Thoracic aorta (tissue), 2 donors: ENCODE measurements around the gene SDCBP2. TPM values are rescaled to one million over a fixed set of nuclear protein-coding genes. Genes with fewer than 3 reads are reported as not detected.
A peak's percentile ranks its signal among the peaks of the same experiment; 100 is the strongest.

Experiments used
- ATAC-seq: fragments of 150-250 bp; one replicate; pipeline ENCODE4 v1.8.0; 2017; ENCODE audit warnings: low read depth; ENCODE audit not compliant: insufficient number of reproducible peaks, low FRiP score
- DNase-seq: peaks from one replicate; pipeline ENCODE4 v3.0.0-alpha.2; 2020; ENCODE audit warnings: low spot score
- H3K27ac ChIP-seq, 2 donors: fragments of 200-600 bp; sonication (generic); 1 replicate in 1 of 2; 2 replicates in 1 of 2; pipeline ENCODE4 v1.5.1; 2016; ENCODE audit warnings: mild to moderate bottlenecking in 2 of 2, moderate library complexity in 2 of 2
- H3K27me3 ChIP-seq: fragments of 200-600 bp; sonication (generic); replicated peaks from 2 replicates; pipeline ENCODE4 v1.6.0; 2016; ENCODE audit warnings: mild to moderate bottlenecking; ENCODE audit not compliant: insufficient read depth
- H3K36me3 ChIP-seq: fragments of 200-600 bp; sonication (generic); one replicate; pipeline ENCODE4 v1.5.1; 2016
- H3K4me1 ChIP-seq, 2 donors: fragments of 200-600 bp; sonication (generic); 1 replicate in 1 of 2; 2 replicates in 1 of 2; pipeline versions ENCODE4 v1.5.1 to v1.6.0; 2016; ENCODE audit warnings: low read depth in 2 of 2, mild to moderate bottlenecking in 1 of 2; ENCODE audit not compliant: control insufficient read depth in 1 of 2
- H3K4me3 ChIP-seq: fragments of 200-600 bp; sonication (generic); 2 replicates; pipeline ENCODE4 v1.5.1; 2016; ENCODE audit warnings: mild to moderate bottlenecking
- H3K9me3 ChIP-seq: fragments of 200-600 bp; sonication (generic); 2 replicates; pipeline ENCODE4 v1.5.1; 2016
- total RNA-seq, 2 donors: library from RNA; depleted of rRNA; stranded (reverse); fragments of >200 nt; gene quantifications; one replicate each; pipeline versions ENCODE4 v1.1.0 to v1.2.3, GENCODE V29; 2016
- TF ChIP-seq, protein P1 (sequence below): fragments of 200-600 bp; sonication (generic); IDR thresholded peaks from one replicate; pipeline ENCODE4 v1.5.1; 2019; ENCODE audit warnings: antibody characterized with exemption

SDCBP2 gene
- total RNA-seq, 2 donors from 2014 or later = 4.1 to 10.2 TPM

DNA sequence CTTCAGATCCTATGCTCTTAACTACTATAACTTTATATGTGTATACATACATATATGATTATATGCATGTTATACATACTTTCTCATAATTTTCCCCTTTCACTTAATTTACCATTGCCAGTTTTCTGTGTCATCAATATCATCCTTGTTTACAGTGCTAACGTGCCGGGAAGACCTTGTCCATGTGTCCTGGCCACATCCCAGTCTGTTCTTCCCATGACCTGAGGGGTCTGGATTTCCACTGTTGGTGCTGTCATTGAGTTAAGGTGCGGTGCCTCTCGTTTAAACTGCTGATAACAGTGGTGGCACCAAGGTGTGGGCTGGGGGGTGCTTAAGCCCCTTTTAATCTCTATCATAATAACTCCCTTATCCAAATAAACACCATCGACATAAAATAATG, 8.5 kb upstream of the SDCBP2 start:
- Histone ChIP-seq H3K9me3 (no peaks in the 10 kb centered on the region), H3K27ac (no peak overlapping the region), H3K4me1 (peaks cover 5 to 12% of the 10 kb centered on the region in 2 donors), H3K4me3 (no peak overlapping the region), H3K27me3 (no peaks in the 10 kb centered on the region), H3K36me3 (no peaks in the 10 kb centered on the region)
- no peak for ATAC-seq
- DNase-seq = no peak
- TF ChIP-seq, protein P1, sequence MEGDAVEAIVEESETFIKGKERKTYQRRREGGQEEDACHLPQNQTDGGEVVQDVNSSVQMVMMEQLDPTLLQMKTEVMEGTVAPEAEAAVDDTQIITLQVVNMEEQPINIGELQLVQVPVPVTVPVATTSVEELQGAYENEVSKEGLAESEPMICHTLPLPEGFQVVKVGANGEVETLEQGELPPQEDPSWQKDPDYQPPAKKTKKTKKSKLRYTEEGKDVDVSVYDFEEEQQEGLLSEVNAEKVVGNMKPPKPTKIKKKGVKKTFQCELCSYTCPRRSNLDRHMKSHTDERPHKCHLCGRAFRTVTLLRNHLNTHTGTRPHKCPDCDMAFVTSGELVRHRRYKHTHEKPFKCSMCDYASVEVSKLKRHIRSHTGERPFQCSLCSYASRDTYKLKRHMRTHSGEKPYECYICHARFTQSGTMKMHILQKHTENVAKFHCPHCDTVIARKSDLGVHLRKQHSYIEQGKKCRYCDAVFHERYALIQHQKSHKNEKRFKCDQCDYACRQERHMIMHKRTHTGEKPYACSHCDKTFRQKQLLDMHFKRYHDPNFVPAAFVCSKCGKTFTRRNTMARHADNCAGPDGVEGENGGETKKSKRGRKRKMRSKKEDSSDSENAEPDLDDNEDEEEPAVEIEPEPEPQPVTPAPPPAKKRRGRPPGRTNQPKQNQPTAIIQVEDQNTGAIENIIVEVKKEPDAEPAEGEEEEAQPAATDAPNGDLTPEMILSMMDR = no peak

DNA sequence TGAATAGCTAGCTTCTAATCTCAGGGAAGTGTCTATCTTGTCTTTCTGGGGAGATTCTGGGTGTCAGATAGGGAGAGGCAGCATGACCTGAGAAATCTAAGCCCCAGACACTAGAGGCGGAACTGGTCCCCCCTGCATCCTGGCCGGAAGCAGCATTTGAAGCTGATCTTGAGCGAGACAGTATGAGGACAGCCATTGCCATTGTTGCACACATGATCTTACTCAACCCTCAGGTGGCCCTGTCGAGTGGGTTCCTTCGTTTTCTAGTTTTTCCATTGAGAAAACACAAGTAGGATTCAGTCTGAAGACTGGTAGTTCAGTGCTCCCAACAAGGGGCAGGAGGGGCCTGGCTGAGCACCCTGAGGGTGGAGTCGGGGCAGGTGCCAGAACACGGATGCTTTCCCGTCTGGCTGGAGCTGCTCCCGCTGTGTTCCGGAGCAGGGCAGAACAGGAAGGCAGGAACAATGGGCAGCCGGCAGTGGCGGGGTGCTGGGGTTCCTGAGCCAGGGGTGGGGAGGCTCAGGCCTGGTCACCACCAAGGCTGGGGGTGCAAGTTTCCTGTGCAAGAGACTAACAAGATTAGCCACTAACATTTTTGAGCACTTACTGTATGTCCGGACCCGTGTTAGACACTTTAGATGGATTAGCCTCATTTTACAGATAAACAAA, 7.9 kb upstream of the SDCBP2 start:
- peaks cover 5 to 12% of the 10 kb centered on the region in 2 donors for H3K4me1 ChIP-seq
- H3K4me3 ChIP-seq = peak overlapping the region; percentile 48
- no peaks in the 10 kb centered on the region for H3K27me3 ChIP-seq
- DNase-seq (no peak), ATAC-seq (no peak)
- TF ChIP-seq, protein P1 = no peak
- no peaks in the 10 kb centered on the region for H3K9me3 ChIP-seq
- peak overlapping the region in 1 of 2 donors; percentile 22 for H3K27ac ChIP-seq
- H3K36me3 ChIP-seq = no peaks in the 10 kb centered on the region

DNA sequence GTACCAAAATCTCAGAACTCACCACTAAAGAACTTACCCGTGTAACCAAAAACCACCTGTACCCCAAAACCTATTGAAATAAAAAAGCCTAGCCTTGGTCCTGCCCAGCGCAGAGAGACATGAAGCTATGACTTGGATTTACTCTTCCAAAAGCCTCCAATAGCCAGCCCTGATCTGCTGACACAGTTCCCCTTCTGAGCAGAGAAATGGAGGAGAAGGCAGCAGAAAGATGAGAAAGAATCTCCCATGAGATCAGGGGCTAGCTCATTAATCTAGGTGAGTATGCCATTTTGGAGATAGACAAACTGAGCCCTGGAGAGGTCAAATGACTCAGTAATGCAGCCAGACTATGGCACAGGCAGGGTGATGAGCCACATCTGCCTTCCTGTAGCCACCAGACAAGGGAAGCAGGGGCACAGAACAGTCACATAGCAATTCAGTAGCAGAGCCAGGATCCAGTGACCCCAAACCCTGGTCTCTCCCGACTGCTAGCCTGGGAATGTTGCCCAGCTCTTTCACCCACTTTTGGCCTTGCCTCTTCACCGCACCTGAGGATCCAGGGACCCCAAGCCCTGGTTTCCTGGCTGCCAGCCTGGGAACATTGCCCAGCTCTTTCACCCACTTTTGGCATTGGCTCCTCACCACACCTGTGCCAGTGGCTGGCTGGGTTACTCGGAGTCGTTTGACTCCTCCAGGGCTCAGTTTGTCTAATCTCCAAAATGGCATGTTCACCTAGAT, 7.2 kb upstream of the SDCBP2 start:
- H3K9me3 ChIP-seq = no peaks in the 10 kb centered on the region
- ATAC-seq = no peak
- H3K27me3 ChIP-seq = no peaks in the 10 kb centered on the region
- TF ChIP-seq, protein P1 = no peak
- DNase-seq = no peak
- H3K27ac ChIP-seq = no peak overlapping the region
- H3K4me1 ChIP-seq = peaks cover 5 to 12% of the 10 kb centered on the region in 2 donors
- H3K4me3 ChIP-seq = no peak overlapping the region
- H3K36me3 ChIP-seq = no peaks in the 10 kb centered on the region

DNA sequence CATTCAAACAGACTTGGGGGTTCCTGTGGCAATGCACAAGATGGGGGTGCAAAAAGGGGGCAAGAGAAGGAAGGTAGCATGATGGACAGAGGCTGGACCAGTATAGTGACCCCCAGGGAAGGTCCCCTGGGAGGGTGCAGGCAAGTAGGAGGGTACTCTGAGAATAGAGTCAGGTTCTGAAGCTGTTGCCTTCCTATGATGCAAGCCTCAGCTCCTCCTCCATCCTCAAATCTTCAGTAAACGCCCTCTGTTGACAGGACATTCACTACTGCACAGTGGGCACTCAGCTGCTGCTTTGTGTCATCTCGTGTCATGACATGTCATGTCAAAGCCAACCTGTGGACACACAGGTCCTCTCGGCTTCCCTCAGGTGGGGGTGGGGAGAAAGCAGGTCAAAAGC, 5.8 kb upstream of the SDCBP2 start:
- H3K36me3 ChIP-seq = no peaks in the 10 kb centered on the region
- no peak for DNase-seq
- no peak for ATAC-seq
- TF ChIP-seq, protein P1 = no peak
- no peaks in the 10 kb centered on the region for H3K27me3 ChIP-seq
- H3K4me1 ChIP-seq = peaks cover 5 to 12% of the 10 kb centered on the region in 2 donors
- H3K9me3 ChIP-seq = no peaks in the 10 kb centered on the region
- H3K4me3 ChIP-seq = no peak overlapping the region
- no peak overlapping the region for H3K27ac ChIP-seq

DNA sequence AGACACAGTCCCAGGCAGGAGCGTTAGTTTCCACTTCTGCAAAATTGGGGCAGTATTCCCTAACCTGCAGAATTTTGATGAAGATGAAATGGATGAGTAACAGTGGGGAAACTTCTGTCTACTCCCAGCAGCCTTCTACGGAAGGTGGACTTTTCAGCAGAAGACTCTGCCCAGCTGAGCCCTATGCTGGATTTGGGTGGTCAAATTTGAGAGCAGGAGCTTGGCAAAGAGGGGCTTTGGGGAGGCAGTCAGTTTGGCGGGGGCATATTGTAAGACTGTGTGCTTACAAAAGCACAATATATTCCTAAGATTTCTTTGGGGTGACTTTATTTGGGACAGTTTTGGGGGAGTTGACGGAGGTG, 5.4 kb upstream of the SDCBP2 start:
- Histone ChIP-seq H3K4me3 (no peak overlapping the region), H3K36me3 (no peaks in the 10 kb centered on the region), H3K27ac (no peak overlapping the region), H3K4me1 (peaks cover 5 to 12% of the 10 kb centered on the region in 2 donors), H3K27me3 (no peaks in the 10 kb centered on the region), H3K9me3 (no peaks in the 10 kb centered on the region)
- TF ChIP-seq, protein P1 = no peak
- ATAC-seq = no peak
- no peak for DNase-seq
